IMR-90 (cell line): ENCODE measurements around the gene AFG3L2. TPM values are rescaled to one million over a fixed set of nuclear protein-coding genes. Genes with fewer than 3 reads are reported as not detected.

ENCODE experiments used
- ATAC-seq: fragments of 200-7000 bp; cut with Tn5 transposase; 2 replicates; pipeline ENCODE4 v1.9.1; 2020; ENCODE audit warnings: low read depth, mild to moderate bottlenecking, moderate library complexity
- BruUV-seq: library from RNA; stranded (reverse); fragments of 400-500 nt; replicated peaks from 2 replicates; lab custom pipeline; 2021; lab: Mats Ljungman, UMichigan
- CTCF ChIA-PET: fragments of 300-600 bp; formaldehyde crosslinking; extraction: SDS; loops from one replicate; lab custom pipeline; 2021; ENCODE audit warnings: antibody characterized with exemption; lab: Yijun Ruan, JAX
- POLR2A ChIA-PET: fragments of 300-600 bp; sonication (Branson Sonifier 250); formaldehyde crosslinking; loops from one replicate; lab custom pipeline; 2022; ENCODE audit warnings: antibody characterized with exemption; ENCODE audit not compliant: unreplicated experiment; lab: Charles Lee
- DNase-seq: peaks from one replicate; pipeline ENCODE4 v3.0.0; 2013
- H2AFZ ChIP-seq: replicated peaks from 2 replicates; pipeline ENCODE3; 2013; ENCODE audit warnings: low read length, mild to moderate bottlenecking; ENCODE audit not compliant: poor library complexity
- H2AK5ac ChIP-seq: 2 replicates; pipeline ENCODE4 v1.6.1; 2013; ENCODE audit warnings: low read depth, low read length, inconsistent platforms
- H2AK9ac ChIP-seq: replicated peaks from 2 replicates; pipeline ENCODE3; 2013; ENCODE audit warnings: mild to moderate bottlenecking, low read depth, low read length, moderate library complexity; ENCODE audit not compliant: poor library complexity
- H2BK120ac ChIP-seq: 2 replicates; pipeline ENCODE4 v1.6.1; 2013; ENCODE audit warnings: low read depth, low read length, inconsistent platforms
- H2BK15ac ChIP-seq: 3 replicates; pipeline ENCODE4 v1.6.1; 2013; ENCODE audit warnings: low read depth, low read length, inconsistent platforms
- H2BK20ac ChIP-seq: 2 replicates; pipeline ENCODE4 v1.6.1; 2013; ENCODE audit warnings: low read depth, mild to moderate bottlenecking, inconsistent platforms, low read length, moderate library complexity
- H2BK5ac ChIP-seq: 2 replicates; pipeline ENCODE4 v1.6.1; 2013; ENCODE audit warnings: mild to moderate bottlenecking, low read depth, low read length, inconsistent platforms; ENCODE audit not compliant: poor library complexity, severe bottlenecking
- H3K14ac ChIP-seq: replicated peaks from 2 replicates; pipeline ENCODE4 v1.6.1; 2013; ENCODE audit warnings: low read depth, low read length, inconsistent platforms
- H3K18ac ChIP-seq: 2 replicates; pipeline ENCODE4 v1.6.1; 2013; ENCODE audit warnings: low read depth, low read length, control low read depth
- H3K23ac ChIP-seq: 2 replicates; pipeline ENCODE4 v1.6.1; 2013; ENCODE audit warnings: low read depth, low read length, inconsistent platforms
- H3K27ac ChIP-seq: 2 replicates; pipeline ENCODE4 v1.5.1; 2013; ENCODE audit warnings: mild to moderate bottlenecking, control low read depth, low read length; ENCODE audit not compliant: insufficient read depth
- H3K27me3 ChIP-seq: 2 replicates; pipeline ENCODE4 v1.6.1; 2013; ENCODE audit warnings: low read length; ENCODE audit not compliant: control insufficient read depth, insufficient read depth
- H3K36me3 ChIP-seq: 2 replicates; pipeline ENCODE4 v1.6.1; 2013; ENCODE audit warnings: low read length, mixed read lengths; ENCODE audit not compliant: control insufficient read depth, insufficient read depth
- H3K4ac ChIP-seq: 2 replicates; pipeline ENCODE4 v1.6.1; 2013; ENCODE audit warnings: low read depth, low read length, inconsistent platforms
- H3K4me1 ChIP-seq: 2 replicates; pipeline ENCODE4 v1.6.1; 2013; ENCODE audit warnings: low read length, mixed read lengths; ENCODE audit not compliant: control insufficient read depth, insufficient read depth
- H3K4me2 ChIP-seq: 2 replicates; pipeline ENCODE4 v1.6.1; 2013; ENCODE audit warnings: low read depth, mild to moderate bottlenecking, control low read depth, low read length, moderate library complexity
- H3K4me3 ChIP-seq: 2 replicates; pipeline ENCODE4 v1.5.1; 2013; ENCODE audit warnings: low read depth, mild to moderate bottlenecking, control low read depth, low read length, moderate library complexity; ENCODE audit not compliant: insufficient read depth
- H3K56ac ChIP-seq: 2 replicates; pipeline ENCODE4 v1.6.1; 2013; ENCODE audit warnings: low read length, inconsistent platforms; ENCODE audit not compliant: insufficient read depth; ENCODE audit errors: extremely low read depth
- H3K79me1 ChIP-seq, 2 experiments: 2 replicates each; pipeline ENCODE4 v1.6.1; 2013; ENCODE audit warnings: low read length in 2 of 2, inconsistent platforms in 1 of 2, low read depth in 1 of 2
- H3K9ac ChIP-seq: 2 replicates; pipeline ENCODE4 v1.6.1; 2013; ENCODE audit warnings: low read depth, low read length, control low read depth
- H3K9me1 ChIP-seq: 2 replicates; pipeline ENCODE4 v1.6.1; 2013; ENCODE audit warnings: low read length, inconsistent platforms; ENCODE audit not compliant: insufficient read depth
- H3K9me3 ChIP-seq: 2 replicates; pipeline ENCODE4 v1.6.1; 2013; ENCODE audit warnings: low read length; ENCODE audit not compliant: control insufficient read depth, insufficient read depth
- H4K20me1 ChIP-seq: 2 replicates; pipeline ENCODE4 v1.6.1; 2013; ENCODE audit warnings: low read length, inconsistent platforms; ENCODE audit not compliant: insufficient read depth
- H4K5ac ChIP-seq: 2 replicates; pipeline ENCODE4 v1.6.1; 2013; ENCODE audit warnings: mild to moderate bottlenecking, low read depth, low read length, control low read depth
- H4K8ac ChIP-seq, 2 experiments: 2 replicates each; pipeline ENCODE4 v1.6.1; 2013; ENCODE audit warnings: low read depth in 2 of 2, low read length in 2 of 2, control low read depth in 1 of 2, inconsistent platforms in 1 of 2
- H4K91ac ChIP-seq: 2 replicates; pipeline ENCODE4 v1.6.1; 2013; ENCODE audit warnings: low read depth, low read length, inconsistent platforms; ENCODE audit not compliant: insufficient read depth
- RAD21 ChIP-seq: IDR thresholded peaks from 2 replicates; pipeline ENCODE4 v1.6.1; 2012; ENCODE audit warnings: low read length, improper control_type of control experiment
- WGBS, 2 experiments: methylation state at CpG; one replicate each; pipeline versions ENCODE4 v1.1.5 to v1.1.7; 2013; ENCODE audit warnings: missing lambda C conversion rate in 2 of 2; ENCODE audit not compliant: insufficient read length in 1 of 2; ENCODE audit errors: extremely low coverage in 2 of 2; 5-methylcytosine and 5-hydroxymethylcytosine counted together
- dilution Hi-C: fragments of 300-500 bp; cut with HindIII; formaldehyde crosslinking; loops from one replicate; pipeline ENCODE4 v1.14.3; 2018; ENCODE audit warnings: low sequenced_read_pairs; ENCODE audit not compliant: unreplicated experiment
- in situ Hi-C: fragments of 300-500 bp; cut with MboI; formaldehyde crosslinking; loops from 3 replicates; pipeline ENCODE4 v1.14.3; 2019; ENCODE audit warnings: low sequenced_read_pairs, inconsistent platforms, mixed read lengths
- intact Hi-C: fragments of 100-400 bp; cut with micrococcal nuclease; formaldehyde crosslinking; loops from 2 replicates; pipeline ENCODE4 v1.10.0; 2022
- polyA plus RNA-seq, 3 experiments: library from polyadenylated mRNA; depleted of rRNA; stranded (reverse); fragments of >200 nt; gene quantifications; 2 replicates each; pipeline ENCODE4 v1.2.3, GENCODE V29; 2012; ENCODE audit warnings: low replicate concordance in 1 of 3
- total RNA-seq: library from RNA; depleted of rRNA; stranded (reverse); fragments of >200 nt; gene quantifications from 2 replicates; pipeline ENCODE4 v1.2.3, GENCODE V29; 2012

The AFG3L2 gene
- total and polyA plus RNA-seq, 2 of the 4 experiments (the other 2 are of a cell fraction): 26.9 to 37.6 TPM

GRCh38 chr18:12393998-12394397 is 17.0 kb upstream of the AFG3L2 start:
- no peak for TF ChIP-seq RAD21
- Histone ChIP-seq H2BK15ac (no peak overlapping the region), H3K4me2 (no peak overlapping the region), H3K56ac (no peak overlapping the region), H2BK120ac (no peak overlapping the region), H3K9me3 (no peaks in the 10 kb centered on the region), H4K20me1 (no peaks in the 10 kb centered on the region), H3K14ac (no peak overlapping the region), H3K27me3 (peaks cover 3% of the 10 kb centered on the region; the same call in 1 of the 2 replicates), H4K8ac (no peak overlapping the region), H2BK20ac (no peak overlapping the region), H3K4me3 (no peak overlapping the region), H3K4ac (no peak overlapping the region), H2AFZ (no peak overlapping the region), H3K9ac (no peak overlapping the region), H4K5ac (no peak overlapping the region), H2BK5ac (no peak overlapping the region), H3K23ac (no peak overlapping the region), H2AK9ac (no peak overlapping the region), H3K9me1 (no peaks in the 10 kb centered on the region), H3K79me1 (no peaks in the 10 kb centered on the region), H3K4me1 (no peaks in the 10 kb centered on the region), H3K27ac (no peak overlapping the region), H3K36me3 (no peaks in the 10 kb centered on the region), H2AK5ac (no peak overlapping the region), H3K18ac (no peak overlapping the region), H4K91ac (no peak overlapping the region)
- dilution Hi-C loops: no loop called here
- no peak for DNase-seq
- ChIA-PET CTCF (interaction anchor here (0.8 to 1.3 kb wide), 3 partner anchors 10 to 272 kb away, joined by 3 to 4 read pairs (median 4); no protein-coding TSS in a partner anchor), POLR2A (no interaction called here)
- ATAC-seq: no peak
- intact Hi-C loops: loop anchor here (5.0 kb wide), 1 partner anchor 138 kb away; no protein-coding TSS in a partner anchor
- no TSS peak for BruUV-seq
- in situ Hi-C loops: loop anchor here (5.0 kb wide), 1 partner anchor 273 kb away; no protein-coding TSS in a partner anchor
- 69% methylated on average over 5 of the region's 6 CpGs; no CpG with 5 or more reads in 1 of the 2 experiments for WGBS, 2 experiments
